ENCODE data around the gene KLF16.

- no peak for TF ChIP-seq POLR2A (IDR thresholded peaks at IDR 0.05)
- TF ChIP-seq CTCF (IDR thresholded peaks at IDR 0.05): no peak
These were observed 43.8 kb downstream of the KLF16 start for GRCh38 chr19:1819341-1820255.

Data from gastroesophageal sphincter (tissue), 3 donors.